GM12874 (cell line): Measurements from ENCODE around the gene PROX2.

Source experiments
- TF ChIP-seq, protein P1 (sequence below): IDR thresholded peaks from 2 replicates; pipeline ENCODE4 v1.5.1; 2011; ENCODE audit warnings: low read depth, mild to moderate bottlenecking, control low read depth, low read length, moderate library complexity; ENCODE audit not compliant: insufficient read depth

The PROX2 gene

DNA sequence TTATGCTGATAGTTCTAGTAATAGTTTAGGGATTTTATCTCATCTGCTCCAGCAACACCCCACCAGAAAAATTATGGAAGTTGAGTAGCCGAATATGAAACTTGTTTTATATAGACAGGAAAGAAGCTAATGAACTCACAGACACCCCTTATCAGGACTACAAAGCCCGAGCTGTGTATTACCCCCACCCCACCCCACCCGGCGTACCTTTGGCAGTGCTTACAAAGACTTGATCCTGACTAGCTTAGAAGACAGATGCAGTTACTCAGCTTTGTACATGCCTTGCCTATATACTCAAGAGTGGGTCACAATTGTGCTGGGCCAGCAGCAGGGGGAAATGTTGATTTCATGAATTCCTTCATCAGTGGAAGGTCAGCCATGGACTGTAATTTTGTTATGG, 22.4 kb downstream of the PROX2 start:
- TF ChIP-seq, protein P1, sequence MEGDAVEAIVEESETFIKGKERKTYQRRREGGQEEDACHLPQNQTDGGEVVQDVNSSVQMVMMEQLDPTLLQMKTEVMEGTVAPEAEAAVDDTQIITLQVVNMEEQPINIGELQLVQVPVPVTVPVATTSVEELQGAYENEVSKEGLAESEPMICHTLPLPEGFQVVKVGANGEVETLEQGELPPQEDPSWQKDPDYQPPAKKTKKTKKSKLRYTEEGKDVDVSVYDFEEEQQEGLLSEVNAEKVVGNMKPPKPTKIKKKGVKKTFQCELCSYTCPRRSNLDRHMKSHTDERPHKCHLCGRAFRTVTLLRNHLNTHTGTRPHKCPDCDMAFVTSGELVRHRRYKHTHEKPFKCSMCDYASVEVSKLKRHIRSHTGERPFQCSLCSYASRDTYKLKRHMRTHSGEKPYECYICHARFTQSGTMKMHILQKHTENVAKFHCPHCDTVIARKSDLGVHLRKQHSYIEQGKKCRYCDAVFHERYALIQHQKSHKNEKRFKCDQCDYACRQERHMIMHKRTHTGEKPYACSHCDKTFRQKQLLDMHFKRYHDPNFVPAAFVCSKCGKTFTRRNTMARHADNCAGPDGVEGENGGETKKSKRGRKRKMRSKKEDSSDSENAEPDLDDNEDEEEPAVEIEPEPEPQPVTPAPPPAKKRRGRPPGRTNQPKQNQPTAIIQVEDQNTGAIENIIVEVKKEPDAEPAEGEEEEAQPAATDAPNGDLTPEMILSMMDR, result no peak

DNA sequence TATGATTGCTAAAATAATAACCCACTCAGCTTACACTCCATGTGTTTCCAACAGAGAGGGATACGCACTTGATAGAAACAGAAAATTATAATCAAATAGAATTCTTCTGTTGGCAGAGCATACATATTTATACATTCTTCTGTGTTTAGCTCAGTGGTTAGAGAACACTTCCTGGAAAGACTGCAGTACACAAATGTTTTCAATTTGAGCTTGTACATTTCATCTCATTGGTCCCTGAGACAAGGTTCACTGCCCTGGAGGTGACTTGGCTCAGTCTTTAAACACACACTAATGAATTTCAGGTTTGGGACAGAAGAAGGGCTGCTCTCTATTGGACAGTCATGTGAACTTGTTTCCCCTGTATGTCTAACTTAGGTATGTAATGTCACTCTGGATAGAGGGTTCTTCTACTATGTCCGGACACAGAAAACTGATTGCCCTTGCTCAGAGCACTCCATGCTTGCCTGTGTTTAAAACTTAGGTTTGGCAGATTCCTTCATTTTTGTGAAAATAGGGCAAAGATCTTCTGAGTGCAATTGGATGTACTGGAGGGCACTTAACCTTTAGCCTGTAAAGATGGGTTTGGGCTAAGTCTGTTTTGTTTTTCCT, 22.9 kb downstream of the PROX2 start:
- TF ChIP-seq, protein P1, result no peak

DNA sequence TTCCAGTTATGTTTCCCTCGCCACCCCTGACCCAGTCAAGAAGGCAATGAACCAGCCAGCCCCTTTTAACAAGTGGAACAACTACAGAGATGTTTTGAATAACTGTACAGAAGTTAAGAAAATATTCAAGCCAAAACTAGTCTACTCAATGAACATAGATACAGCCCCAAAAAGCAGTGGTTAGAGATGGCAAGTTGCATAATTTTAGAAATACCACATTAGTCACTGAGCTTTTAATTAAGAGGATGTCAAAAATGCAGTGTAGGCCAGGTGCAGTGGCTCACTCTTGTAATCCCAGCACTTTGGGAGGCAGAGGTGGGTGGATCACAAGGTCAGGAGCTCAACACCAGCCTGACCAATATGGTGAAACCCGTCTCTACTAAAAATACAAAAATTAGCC, 27.2 kb downstream of the PROX2 start:
- TF ChIP-seq, protein P1, result no peak

DNA sequence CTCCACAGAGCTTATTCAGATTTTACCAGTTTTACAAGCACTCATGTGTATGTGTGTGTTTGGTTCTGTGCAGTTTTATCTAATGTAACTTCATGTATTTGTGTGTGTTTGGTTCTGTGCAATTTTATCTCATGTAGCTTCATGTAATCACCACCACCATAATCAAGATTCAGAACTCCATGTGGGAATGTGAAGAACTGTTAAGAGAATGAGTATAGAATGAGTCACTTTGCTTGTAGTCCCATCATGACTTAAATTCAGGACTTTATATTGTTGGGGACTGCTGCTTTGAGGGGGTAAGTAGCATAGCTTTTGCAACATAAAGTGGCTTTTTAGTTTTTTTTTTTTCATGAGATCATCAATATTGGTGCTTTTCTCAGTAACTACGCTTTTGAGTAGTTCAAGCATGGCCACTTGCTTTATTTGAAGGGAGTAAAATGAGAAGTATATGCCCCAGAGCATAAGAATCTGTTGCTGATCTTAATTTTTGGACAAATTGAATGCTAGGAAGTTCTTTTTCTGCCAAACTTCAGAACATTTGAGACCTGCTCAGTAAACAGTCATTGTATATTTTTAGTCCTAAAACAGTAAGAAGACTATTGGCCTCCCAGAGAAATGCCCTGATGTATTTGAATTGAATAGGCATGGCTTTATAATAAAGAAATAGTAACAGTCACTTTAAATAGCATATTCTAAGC, 28.8 kb downstream of the PROX2 start:
- TF ChIP-seq, protein P1, result no peak

DNA sequence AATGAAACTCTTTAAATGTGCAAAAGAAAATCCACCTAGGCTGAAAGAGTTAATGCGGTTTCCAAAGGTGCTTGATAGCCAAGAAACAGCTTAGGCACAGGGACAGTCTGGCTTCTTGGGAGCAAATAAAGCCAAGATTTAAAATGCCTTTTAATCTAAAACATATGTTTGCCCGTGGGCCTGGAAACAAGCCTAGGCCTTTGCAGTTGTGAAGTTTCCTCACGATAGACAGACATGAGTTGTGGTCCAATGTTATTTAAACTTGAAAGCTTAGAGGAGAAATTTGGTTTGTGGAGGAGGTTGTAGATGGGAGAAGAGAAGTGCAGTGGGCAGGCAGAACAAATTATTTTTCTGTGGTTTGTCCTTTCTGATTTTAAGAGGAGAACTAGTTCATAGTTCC, 29.8 kb downstream of the PROX2 start:
- TF ChIP-seq, protein P1, result no peak

DNA sequence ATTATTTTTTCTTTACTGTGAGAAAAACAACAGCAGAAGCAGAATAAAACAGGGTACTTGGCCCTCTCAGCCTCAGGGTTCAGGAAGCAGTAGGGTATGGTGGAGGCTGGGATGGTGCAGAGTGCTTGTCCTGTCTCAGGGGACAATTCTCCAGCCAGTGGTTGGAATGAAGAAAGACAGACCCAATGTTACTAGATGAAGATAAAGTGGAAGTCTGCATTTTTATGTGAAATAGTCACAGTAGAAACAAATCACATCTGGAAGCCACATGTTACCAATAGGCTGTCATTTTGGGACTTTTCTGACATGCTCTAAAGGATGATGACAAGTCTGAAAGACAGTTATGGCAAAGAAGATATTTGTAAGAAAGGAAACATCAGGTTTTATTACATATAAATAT, 32.3 kb downstream of the PROX2 start:
- TF ChIP-seq, protein P1, result no peak

DNA sequence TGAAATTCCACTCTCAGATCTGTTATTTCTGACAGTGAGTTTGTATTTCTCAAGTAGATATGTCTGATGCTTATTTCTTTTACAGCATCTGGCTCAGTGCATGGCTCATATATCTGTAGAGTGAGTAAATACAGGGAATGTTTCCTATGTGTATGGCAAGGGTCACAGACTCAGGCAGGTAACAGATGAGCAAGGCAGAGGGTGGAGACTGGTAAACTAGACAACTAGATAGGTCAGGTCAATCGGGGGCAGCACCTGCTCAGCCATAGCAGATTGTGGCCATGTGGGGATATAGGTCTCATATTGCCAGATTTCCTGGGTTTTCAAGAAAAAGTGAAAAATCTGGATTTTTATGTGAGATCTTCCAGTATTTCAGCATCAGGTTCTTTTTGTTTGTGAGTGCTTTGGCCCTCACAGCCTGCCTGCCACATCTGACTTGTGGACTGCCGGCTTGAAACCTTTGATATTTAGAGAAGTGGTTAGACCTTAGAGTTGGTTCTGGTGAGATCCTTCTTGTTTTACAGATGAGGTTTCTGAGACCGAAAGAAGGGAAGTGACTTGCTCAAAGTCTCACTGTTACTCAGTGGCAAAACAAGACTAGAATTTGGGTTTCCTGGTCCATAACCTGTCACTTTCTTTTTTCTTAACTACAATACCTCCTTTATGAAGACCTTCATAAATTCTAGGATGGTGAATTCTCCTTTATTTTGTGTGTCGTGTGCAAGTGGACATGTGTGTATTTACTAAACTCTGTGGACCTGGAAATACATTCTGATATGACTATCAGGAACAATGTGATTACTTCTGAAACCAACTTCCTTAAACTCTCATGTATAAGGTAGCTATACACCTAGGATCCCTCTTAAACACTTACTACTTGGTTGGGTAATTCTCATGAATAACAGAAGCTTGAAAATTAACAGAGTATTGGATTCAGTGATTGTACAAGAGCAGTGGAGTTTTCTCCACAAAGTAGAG, 34.4 kb downstream of the PROX2 start:
- TF ChIP-seq, protein P1, result no peak
